HEK293 (cell line): ENCODE results near the gene AMBRA1.
A peak's percentile ranks its signal among the peaks of the same experiment; 100 is the strongest.

Experiments used
- CTCF ChIA-PET: fragments of 350-600 bp; formaldehyde crosslinking; extraction: SDS; loops from one replicate; lab custom pipeline; 2021; ENCODE audit warnings: antibody characterized with exemption; lab: Yijun Ruan, JAX
- POLR2A ChIA-PET: fragments of 300-600 bp; formaldehyde crosslinking; extraction: SDS; loops from one replicate; lab custom pipeline; 2020; ENCODE audit warnings: antibody characterized with exemption, inconsistent platforms; lab: Yijun Ruan, JAX
- H3K27ac ChIP-seq: fragments of 200-500 bp; sonication (Bioruptor generic); 2 replicates; pipeline ENCODE4 v1.5.1; 2014; ENCODE audit warnings: low read depth, low read length, control low read depth, inconsistent platforms; ENCODE audit errors: extremely low read depth
- H3K36me3 ChIP-seq, 2 experiments: fragments of 200-500 bp in 1 of 2; sonication (Bioruptor generic) in 1 of 2; 1 replicate in 1 of 2; 2 replicates in 1 of 2; pipeline ENCODE4 v1.5.1; 2014 to 2017; ENCODE audit warnings: inconsistent platforms in 2 of 2, low read length in 2 of 2; ENCODE audit not compliant: control insufficient read depth in 2 of 2, insufficient read depth in 1 of 2
- H3K4me1 ChIP-seq: fragments of 200-500 bp; sonication (Bioruptor generic); 2 replicates; pipeline ENCODE4 v1.5.1; 2014; ENCODE audit warnings: mild to moderate bottlenecking, low read length, inconsistent platforms; ENCODE audit not compliant: control insufficient read depth, insufficient read depth
- H3K4me3 ChIP-seq: 2 replicates; pipeline ENCODE4 v1.5.1; 2011; ENCODE audit warnings: low read depth, mild to moderate bottlenecking, control low read depth, low read length, moderate library complexity
- H3K9me3 ChIP-seq: fragments of 200-500 bp; sonication (Bioruptor generic); 2 replicates; pipeline ENCODE4 v1.5.1; 2014; ENCODE audit warnings: low read depth, low read length, inconsistent platforms; ENCODE audit not compliant: control insufficient read depth, insufficient read depth
- FEZF1 ChIP-seq: fragments of 450-650 bp; formaldehyde crosslinking; IDR thresholded peaks from 2 replicates; pipeline ENCODE4 v1.5.1; 2016; ENCODE audit warnings: missing biosample characterization, missing genetic modification characterization
- GLI4 ChIP-seq: fragments of 450-650 bp; formaldehyde crosslinking; IDR thresholded peaks from 2 replicates; pipeline ENCODE4 v1.5.1; 2016; ENCODE audit warnings: missing biosample characterization, missing genetic modification characterization
- HOXC10 ChIP-seq: sonication (generic); formaldehyde crosslinking; IDR thresholded peaks from 2 replicates; pipeline ENCODE4 v1.8.1; 2023; ENCODE audit warnings: mild to moderate bottlenecking, missing genetic modification reagents
- HOXD13 ChIP-seq: sonication (generic); formaldehyde crosslinking; IDR thresholded peaks from 2 replicates; pipeline ENCODE4 v1.8.0; 2022; ENCODE audit warnings: missing genetic modification reagents, borderline replicate concordance
- KLF16 ChIP-seq: fragments of 450-650 bp; formaldehyde crosslinking; IDR thresholded peaks from 2 replicates; pipeline ENCODE4 v1.5.1; 2017; ENCODE audit warnings: missing biosample characterization, missing genetic modification characterization
- MYNN ChIP-seq: fragments of 450-650 bp; formaldehyde crosslinking; IDR thresholded peaks from 2 replicates; pipeline ENCODE4 v1.5.1; 2016; ENCODE audit warnings: missing biosample characterization, missing genetic modification characterization, borderline replicate concordance
- OVOL3 ChIP-seq: fragments of 450-650 bp; formaldehyde crosslinking; IDR thresholded peaks from 2 replicates; pipeline ENCODE4 v1.5.1; 2016; ENCODE audit warnings: missing biosample characterization, missing genetic modification characterization
- REPIN1 ChIP-seq: fragments of 450-650 bp; formaldehyde crosslinking; IDR thresholded peaks from 2 replicates; pipeline ENCODE4 v1.5.1; 2017; ENCODE audit warnings: missing biosample characterization, missing genetic modification characterization, low read depth
- ZBTB11 ChIP-seq: fragments of 450-650 bp; formaldehyde crosslinking; conservative IDR thresholded peaks from 2 replicates; pipeline ENCODE4 v1.5.1; 2016; ENCODE audit warnings: low read depth, missing biosample characterization, missing genetic modification characterization
- ZBTB7A ChIP-seq: fragments of 450-650 bp; formaldehyde crosslinking; IDR thresholded peaks from 2 replicates; pipeline ENCODE4 v1.5.1; 2016; ENCODE audit warnings: low read depth, missing biosample characterization, missing genetic modification characterization
- ZFP37 ChIP-seq: fragments of 450-650 bp; formaldehyde crosslinking; IDR thresholded peaks from 2 replicates; pipeline ENCODE4 v1.5.1; 2016; ENCODE audit warnings: missing biosample characterization, missing genetic modification characterization
- ZNF121 ChIP-seq: fragments of 450-650 bp; formaldehyde crosslinking; IDR thresholded peaks from 2 replicates; pipeline ENCODE4 v1.5.1; 2016; ENCODE audit warnings: missing biosample characterization, missing genetic modification characterization
- ZNF202 ChIP-seq: fragments of 450-650 bp; formaldehyde crosslinking; IDR thresholded peaks from 2 replicates; pipeline ENCODE4 v1.5.1; 2016; ENCODE audit warnings: missing biosample characterization, missing genetic modification characterization, borderline replicate concordance
- ZNF292 ChIP-seq: fragments of 450-650 bp; formaldehyde crosslinking; IDR thresholded peaks from 2 replicates; pipeline ENCODE4 v1.5.1; 2016; ENCODE audit warnings: low read depth, missing biosample characterization, missing genetic modification characterization, borderline replicate concordance
- ZNF335 ChIP-seq: fragments of 450-650 bp; formaldehyde crosslinking; conservative IDR thresholded peaks from 2 replicates; pipeline ENCODE4 v1.5.1; 2016; ENCODE audit warnings: missing biosample characterization, missing genetic modification characterization
- ZNF473 ChIP-seq: fragments of 450-650 bp; formaldehyde crosslinking; IDR thresholded peaks from 2 replicates; pipeline ENCODE4 v1.5.1; 2017; ENCODE audit warnings: missing biosample characterization, missing genetic modification characterization
- ZNF521 ChIP-seq: fragments of 450-650 bp; formaldehyde crosslinking; IDR thresholded peaks from 2 replicates; pipeline ENCODE4 v1.5.1; 2017; ENCODE audit warnings: missing biosample characterization, mild to moderate bottlenecking, missing genetic modification characterization
- ZNF549 ChIP-seq: fragments of 450-650 bp; IDR thresholded peaks from 2 replicates; pipeline ENCODE4 v1.5.1; 2018; ENCODE audit warnings: missing biosample characterization, missing genetic modification characterization, mild to moderate bottlenecking, inconsistent platforms, moderate library complexity
- ZNF558 ChIP-seq: fragments of 450-650 bp; formaldehyde crosslinking; IDR thresholded peaks from 2 replicates; pipeline ENCODE4 v1.5.1; 2016; ENCODE audit warnings: missing biosample characterization, missing genetic modification characterization
- ZNF571 ChIP-seq: fragments of 450-650 bp; formaldehyde crosslinking; IDR thresholded peaks from 2 replicates; pipeline ENCODE4 v1.5.0; 2017; ENCODE audit warnings: missing biosample characterization, missing genetic modification characterization
- ZNF585B ChIP-seq: fragments of 450-650 bp; formaldehyde crosslinking; IDR thresholded peaks from 2 replicates; pipeline ENCODE4 v1.5.1; 2016; ENCODE audit warnings: missing biosample characterization, missing genetic modification characterization
- ZNF626 ChIP-seq: fragments of 450-650 bp; sonication (Bioruptor Pico); formaldehyde crosslinking; IDR thresholded peaks from 2 replicates; pipeline ENCODE4 v1.5.1; 2018; ENCODE audit warnings: missing biosample characterization, missing genetic modification characterization, inconsistent platforms
- ZNF670 ChIP-seq: fragments of 450-650 bp; formaldehyde crosslinking; IDR thresholded peaks from 2 replicates; pipeline ENCODE4 v1.5.1; 2016; ENCODE audit warnings: missing biosample characterization, missing genetic modification characterization, low read depth
- ZNF785 ChIP-seq: fragments of 450-650 bp; formaldehyde crosslinking; IDR thresholded peaks from 2 replicates; pipeline ENCODE4 v1.5.1; 2016; ENCODE audit warnings: missing biosample characterization, missing genetic modification characterization
- ZXDB ChIP-seq: fragments of 450-650 bp; formaldehyde crosslinking; IDR thresholded peaks from 2 replicates; pipeline ENCODE4 v1.5.1; 2016; ENCODE audit warnings: missing biosample characterization, missing genetic modification characterization
- TF ChIP-seq, protein P1 (sequence below): fragments of 450-650 bp; formaldehyde crosslinking; IDR thresholded peaks from 2 replicates; pipeline ENCODE4 v1.5.1; 2017; ENCODE audit warnings: missing biosample characterization, missing genetic modification characterization
- TF ChIP-seq, protein P2 (sequence below): fragments of 450-650 bp; formaldehyde crosslinking; IDR thresholded peaks from 2 replicates; pipeline ENCODE4 v1.5.1; 2016; ENCODE audit warnings: missing biosample characterization, missing genetic modification characterization

AMBRA1 gene

DNA sequence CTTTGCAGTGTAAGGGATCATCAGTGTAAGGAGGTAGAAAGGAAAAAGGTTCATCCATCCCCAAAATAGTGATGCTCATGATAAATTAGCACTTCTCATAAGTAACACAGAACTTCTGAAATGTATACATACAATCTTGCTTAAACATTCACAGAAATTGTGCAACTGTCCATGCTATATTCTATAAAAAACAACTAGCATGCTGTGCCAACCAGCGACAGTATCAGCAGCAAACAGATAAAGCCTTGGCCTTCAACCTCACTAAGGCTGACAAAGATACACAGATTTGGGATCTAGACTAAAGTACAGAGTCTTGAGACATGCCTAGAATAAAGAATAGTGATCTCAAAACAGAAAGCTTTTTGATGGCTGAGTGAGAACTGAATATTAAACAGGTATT lies 128.1 kb downstream of the AMBRA1 start (continued):
- TF ChIP-seq, protein P1, sequence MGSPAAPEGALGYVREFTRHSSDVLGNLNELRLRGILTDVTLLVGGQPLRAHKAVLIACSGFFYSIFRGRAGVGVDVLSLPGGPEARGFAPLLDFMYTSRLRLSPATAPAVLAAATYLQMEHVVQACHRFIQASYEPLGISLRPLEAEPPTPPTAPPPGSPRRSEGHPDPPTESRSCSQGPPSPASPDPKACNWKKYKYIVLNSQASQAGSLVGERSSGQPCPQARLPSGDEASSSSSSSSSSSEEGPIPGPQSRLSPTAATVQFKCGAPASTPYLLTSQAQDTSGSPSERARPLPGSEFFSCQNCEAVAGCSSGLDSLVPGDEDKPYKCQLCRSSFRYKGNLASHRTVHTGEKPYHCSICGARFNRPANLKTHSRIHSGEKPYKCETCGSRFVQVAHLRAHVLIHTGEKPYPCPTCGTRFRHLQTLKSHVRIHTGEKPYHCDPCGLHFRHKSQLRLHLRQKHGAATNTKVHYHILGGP (tag by site-specific recombination) = no peak
- TF ChIP-seq ZNF549 (tag by site-specific recombination) = no peak
- TF ChIP-seq, all 188 proteins: peak for 0

GRCh38 chr11:46463701-46464421 lies 130.0 kb downstream of the AMBRA1 start:
- CTCF ChIA-PET = interaction anchor here (1.4 kb wide), 1 partner anchor 74 kb away, joined by 3 read pairs; no protein-coding TSS in a partner anchor
- TF ChIP-seq OVOL3 (no peak), ZNF670 (tag by site-specific recombination) (no peak), ZBTB7A (no peak), ZNF571 (tag by site-specific recombination) (no peak), ZNF473 (tag by site-specific recombination) (no peak), ZNF785 (tag by site-specific recombination) (no peak), KLF16 (tag by site-specific recombination) (no peak), ZXDB (tag by site-specific recombination) (no peak), ZFP37 (tag by site-specific recombination) (no peak), HOXD13 (CRISPR knock-in tag) (no peak)
- TF ChIP-seq, protein P2, sequence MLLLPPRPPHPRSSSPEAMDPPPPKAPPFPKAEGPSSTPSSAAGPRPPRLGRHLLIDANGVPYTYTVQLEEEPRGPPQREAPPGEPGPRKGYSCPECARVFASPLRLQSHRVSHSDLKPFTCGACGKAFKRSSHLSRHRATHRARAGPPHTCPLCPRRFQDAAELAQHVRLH (tag by site-specific recombination) = no peak
- Histone ChIP-seq H3K36me3 (peaks cover 0 to 5% of the 10 kb centered on the region in 2 experiments; a peak in 1 of 3 replicates), H3K27ac (no peak overlapping the region), H3K4me3 (no peak overlapping the region), H3K4me1 (no peaks in the 10 kb centered on the region), H3K9me3 (no peaks in the 10 kb centered on the region)
- POLR2A ChIA-PET = no interaction called here

- Histone ChIP-seq H3K36me3 (no peaks in the 10 kb centered on the region), H3K9me3 (no peaks in the 10 kb centered on the region), H3K4me3 (no peak overlapping the region), H3K27ac (no peak overlapping the region), H3K4me1 (no peaks in the 10 kb centered on the region)
- CTCF ChIA-PET = no interaction called here
- TF ChIP-seq ZNF202 (tag by site-specific recombination) (no peak), ZFP37 (tag by site-specific recombination) (peak; percentile 94), FEZF1 (tag by site-specific recombination) (no peak)
- POLR2A ChIA-PET = no interaction called here
Measured at GRCh38 chr11:46461461-46461927, 132.3 kb downstream of the AMBRA1 start.

DNA sequence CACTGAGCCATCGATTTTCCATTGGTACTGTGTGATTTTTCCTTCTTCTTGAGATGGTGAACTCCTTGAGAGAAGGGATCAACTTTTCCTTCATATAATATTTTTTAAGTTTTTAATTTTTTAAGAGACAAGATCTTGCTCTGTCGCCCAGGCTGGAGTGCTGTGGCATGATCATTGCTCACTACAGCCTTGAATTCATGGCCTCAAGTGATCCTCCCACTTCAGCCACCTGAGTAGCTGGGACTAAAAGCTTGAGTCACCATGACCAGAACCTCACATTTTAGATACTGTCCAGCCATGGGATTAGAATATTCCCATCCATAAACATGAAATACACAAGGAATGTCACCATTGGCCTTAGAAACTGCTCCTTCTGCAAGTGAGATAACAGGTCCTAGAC lies 135.3 kb downstream of the AMBRA1 start:
- Histone ChIP-seq H3K4me3 (no peak overlapping the region), H3K4me1 (no peaks in the 10 kb centered on the region), H3K27ac (no peak overlapping the region), H3K36me3 (no peaks in the 10 kb centered on the region), H3K9me3 (no peaks in the 10 kb centered on the region)
- CTCF ChIA-PET = interaction anchor here (1.2 kb wide), 1 partner anchor 33 kb away, joined by 3 read pairs; no protein-coding TSS in a partner anchor
- POLR2A ChIA-PET = no interaction called here
- no peak for TF ChIP-seq ZNF626
- no peak for TF ChIP-seq ZNF558 (tag by site-specific recombination)
- TF ChIP-seq ZNF292 = no peak
- TF ChIP-seq ZNF335 = no peak
- TF ChIP-seq ZNF521 (tag by site-specific recombination) = no peak
- no peak for TF ChIP-seq GLI4 (tag by site-specific recombination)
- TF ChIP-seq ZNF121 (tag by site-specific recombination) = no peak
- TF ChIP-seq MYNN = no peak
- no peak for TF ChIP-seq ZBTB11
- no peak for TF ChIP-seq REPIN1
- no peak for TF ChIP-seq HOXC10 (CRISPR knock-in tag)
- no peak for TF ChIP-seq ZNF585B (tag by site-specific recombination)
